ENCODE measurements around the gene PARN.

PARN gene

DNA sequence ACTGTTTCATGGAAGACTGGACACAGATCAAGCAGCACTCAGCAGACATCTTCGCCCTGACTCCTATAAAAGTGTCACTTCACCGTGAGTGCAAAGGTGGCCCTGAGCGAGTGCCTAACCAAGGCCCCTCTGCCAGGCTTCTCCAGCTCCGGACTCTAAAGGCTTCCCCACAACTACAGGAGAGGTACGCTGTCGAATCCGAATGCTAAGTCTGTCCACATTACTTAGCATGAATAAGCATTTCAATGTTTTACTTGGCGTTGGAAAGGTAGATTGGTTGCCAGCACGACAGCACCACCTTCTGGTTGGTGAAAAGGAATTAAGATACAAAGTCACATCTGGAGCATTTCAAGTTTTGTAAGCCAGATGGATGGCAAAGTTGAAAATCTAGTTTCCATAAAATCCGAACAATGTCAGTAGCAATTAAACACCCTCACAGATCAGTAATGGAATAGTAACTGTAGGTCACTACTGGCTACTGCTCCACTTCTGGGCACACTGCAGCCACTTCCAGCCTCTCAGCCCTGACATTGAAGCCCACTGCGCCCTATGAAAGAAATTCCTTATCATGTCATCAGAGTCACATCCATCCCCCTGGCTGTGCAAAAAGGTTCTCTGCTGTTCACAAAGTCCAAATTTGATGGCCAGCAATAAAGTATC, 100.9 kb downstream of the PARN start:
- peak; percentile 20 for DNase-seq (ENCODE audit: low read depth, low spot score)

DNA sequence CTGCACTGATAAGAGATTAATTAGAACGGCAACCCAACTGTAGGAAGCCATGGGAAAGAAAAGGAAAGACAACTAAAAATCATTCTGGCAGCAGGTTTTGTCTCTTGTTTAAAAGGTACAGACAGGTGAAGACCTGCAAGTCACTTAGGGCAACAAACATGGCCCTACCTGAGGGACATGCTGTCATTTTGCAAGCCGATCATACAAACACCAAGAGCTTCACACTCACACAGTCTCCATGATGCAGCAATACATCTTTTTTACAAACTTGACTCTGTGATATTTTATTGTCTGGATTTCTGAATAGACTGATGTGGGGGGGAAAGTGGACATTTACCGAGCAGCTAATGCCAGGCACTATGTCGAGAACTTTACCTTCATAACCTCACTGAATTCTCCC, 101.8 kb downstream of the PARN start:
- no peak for DNase-seq (ENCODE audit: low read depth, low spot score)

DNA sequence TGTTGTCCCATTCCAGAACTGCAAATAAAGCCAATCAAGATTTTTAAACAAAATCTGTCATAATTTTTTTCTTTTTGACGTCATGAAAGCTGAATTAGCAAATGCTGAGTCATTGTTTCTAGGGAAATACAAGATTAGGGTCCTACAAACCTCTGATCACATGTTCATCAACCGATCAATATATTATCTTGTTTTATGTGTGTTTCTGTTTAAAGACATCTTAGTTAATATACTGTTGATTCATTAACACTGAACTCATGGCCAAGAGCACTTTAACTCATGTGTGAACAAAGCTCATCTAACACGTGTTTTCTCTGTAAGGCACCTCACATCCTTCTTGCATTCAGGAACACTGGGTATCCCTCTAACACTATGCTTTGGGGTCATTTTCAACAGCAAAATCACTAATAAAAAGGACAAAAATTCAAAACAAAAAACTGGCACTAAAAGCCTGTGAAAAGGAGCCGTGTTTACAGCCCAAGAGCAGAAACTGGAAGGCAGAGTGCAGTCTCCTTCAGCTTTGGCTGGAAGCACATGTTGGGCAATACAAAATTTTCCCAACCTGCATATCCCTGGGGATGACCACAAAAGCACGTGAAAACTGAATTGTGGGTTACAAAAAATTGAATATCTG, 102.5 kb downstream of the PARN start:
- no peak for DNase-seq (ENCODE audit: low read depth, low spot score)

DNA sequence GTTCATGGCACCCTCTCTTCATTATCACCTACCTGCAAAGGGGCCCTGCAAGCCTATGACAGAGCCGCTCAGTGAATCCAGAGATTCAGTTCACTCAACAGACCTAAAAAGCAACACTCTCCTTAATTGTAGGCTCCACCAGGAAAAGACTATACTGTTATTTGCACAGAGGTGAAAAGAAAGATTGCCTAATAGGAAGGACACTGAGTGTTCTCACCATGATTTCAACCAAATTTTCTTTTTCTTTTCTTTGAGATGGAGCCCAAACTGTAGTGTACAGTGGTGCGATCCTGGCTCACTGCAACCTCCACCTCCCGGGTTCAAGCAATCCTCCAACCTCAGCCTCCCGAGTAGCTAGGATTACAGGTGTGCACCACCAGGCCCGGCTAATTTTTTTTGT, 104.5 kb downstream of the PARN start:
- no peak for DNase-seq (ENCODE audit: low read depth, low spot score)

DNA sequence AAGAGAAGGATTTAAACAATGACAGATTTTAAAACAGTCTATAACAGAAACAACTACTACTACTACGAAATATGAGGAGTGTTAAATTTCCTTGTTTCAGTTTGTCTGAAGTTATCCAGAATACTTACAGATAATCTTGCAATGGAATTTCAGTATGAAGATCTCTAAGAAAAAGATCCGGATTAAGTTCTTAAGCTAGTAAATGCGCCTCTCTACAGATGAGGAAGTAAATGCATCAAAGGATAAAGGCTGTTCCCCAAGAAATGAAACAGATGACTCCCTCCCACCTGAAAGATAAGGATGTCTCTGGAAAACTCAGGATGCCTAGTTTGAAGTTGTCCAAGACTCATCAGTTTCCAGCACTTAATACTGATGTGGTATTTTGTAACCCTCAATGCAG, 105.1 kb downstream of the PARN start:
- no peak for DNase-seq (ENCODE audit: low read depth, low spot score)

DNA sequence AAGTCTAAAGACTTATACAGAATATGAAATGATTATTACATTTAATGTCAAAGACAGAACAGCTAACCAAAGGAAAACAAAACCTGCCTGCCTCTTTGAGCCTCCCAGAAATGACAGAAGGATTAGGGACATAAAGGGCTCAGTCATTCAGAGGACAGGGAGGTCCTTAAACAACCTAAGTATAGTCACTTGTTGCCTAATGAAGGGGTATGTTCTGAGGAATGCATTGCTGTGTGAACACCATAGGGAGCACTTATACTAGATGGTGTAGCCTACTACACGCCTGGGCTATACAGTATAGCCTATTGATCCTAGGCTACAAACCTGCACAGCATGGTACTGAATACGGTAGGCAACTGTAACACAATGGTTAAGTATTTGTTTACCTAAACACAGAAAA, 106.4 kb downstream of the PARN start:
- DNase-seq (ENCODE audit: low read depth, low spot score) = no peak

DNA sequence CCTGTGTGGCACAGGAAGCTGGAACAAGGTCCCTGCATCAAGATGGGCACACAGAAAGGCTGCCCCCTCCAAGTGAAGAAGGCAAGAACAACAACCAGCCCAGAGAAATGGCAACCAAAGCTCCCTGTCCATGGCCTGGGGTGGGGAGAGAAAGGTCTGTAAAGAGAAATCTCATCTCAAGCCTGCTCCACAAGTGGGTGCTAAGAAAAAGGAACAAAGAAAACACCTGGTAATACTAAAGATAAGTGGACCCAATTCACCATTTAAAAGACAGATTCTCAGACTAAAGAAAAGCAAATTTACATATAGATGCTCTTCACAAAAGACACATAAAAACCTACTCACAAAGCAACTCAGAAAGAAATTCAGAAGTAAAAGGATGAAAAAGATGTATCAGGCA, 107.4 kb downstream of the PARN start:
- no peak for DNase-seq (ENCODE audit: low read depth, low spot score)

DNA sequence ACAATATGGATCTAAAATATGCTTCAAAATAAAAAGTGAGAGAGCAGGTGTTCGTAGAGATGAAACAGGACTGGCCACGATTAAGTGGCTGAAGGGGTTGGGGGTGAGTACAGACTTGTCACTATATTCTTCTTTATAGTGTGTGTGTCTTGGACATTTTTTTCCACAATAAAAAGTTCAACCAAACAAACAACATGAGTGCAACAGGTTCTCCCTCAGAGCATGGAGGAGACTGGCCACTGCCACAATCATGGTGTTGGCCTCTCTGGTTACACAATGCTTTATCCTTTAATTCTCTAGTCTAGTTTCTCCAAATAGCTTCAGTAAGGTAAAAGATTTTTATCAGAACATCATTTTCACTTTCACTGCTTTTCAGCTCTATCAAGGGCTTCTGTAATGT, 109.3 kb downstream of the PARN start:
- no peak for DNase-seq (ENCODE audit: low read depth, low spot score)

DNA sequence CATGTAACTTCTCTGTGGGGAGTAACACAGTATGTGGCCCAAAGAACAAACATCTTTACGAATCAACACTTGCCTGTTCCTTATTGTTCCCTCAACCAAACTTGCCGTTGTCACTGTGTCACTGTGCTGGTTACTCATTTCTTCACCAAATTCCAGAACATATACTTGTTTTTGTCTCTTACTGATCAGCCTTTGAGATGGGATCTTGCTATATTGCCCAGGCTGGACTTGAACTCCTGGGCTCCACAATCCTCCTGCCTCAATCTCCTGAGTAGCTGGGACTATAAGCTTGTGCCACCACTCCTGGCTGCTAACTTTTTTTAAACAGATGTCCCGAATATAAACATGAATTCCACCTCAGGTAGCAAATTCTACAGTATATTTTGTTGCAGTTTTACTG, 115.1 kb downstream of the PARN start:
- DNase-seq (ENCODE audit: low read depth, low spot score) = no peak

DNA sequence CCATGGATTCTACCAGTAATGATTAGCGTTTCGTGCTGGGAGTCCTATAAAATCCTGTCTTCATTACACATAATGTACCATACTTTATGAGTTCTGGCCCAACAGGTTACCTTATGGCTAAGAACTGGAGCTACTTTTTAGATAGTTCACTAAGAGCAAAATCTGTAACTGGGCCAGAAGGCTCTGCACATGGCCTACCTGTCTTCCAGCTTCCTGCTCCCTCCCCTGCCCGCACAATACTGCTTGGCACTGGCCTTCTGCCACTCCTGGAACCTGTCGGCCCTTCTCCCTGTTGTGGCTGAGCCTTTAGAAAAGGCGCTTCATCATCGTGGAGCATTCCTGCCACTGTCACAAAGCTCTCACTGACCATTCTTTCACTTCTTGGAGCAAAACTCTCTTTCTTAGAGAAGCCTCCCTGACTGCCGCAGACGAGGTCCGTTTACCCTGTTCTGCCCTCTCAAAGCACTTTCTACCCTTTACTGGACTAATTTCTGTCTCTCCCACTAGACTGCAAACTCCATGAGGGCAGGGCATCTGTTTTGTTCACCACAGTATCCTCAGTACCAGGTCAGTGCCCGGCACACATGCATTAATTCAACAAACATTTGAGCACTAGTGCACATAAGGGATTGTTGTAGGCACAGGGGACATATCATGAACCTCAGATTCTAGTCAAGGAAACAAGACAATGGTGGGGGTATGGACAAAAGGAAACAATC, 116.5 kb downstream of the PARN start:
- no peak for DNase-seq (ENCODE audit: low read depth, low spot score)

DNA sequence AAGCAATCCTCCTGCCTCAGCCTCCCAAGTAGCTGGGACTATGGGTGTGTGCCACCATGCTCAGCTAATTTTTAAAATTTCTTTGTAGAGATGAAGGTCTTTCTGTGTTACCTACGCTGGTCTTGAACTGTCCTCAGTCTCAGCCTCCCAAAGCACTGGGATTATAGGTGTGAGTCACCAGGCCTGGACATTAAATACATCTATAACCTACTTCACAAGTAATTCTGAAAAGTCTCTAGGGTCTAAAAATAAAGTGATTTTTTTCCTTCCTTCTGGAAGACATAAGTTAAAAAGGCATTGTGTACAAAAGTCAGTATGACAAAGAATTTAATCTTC, 118.3 kb downstream of the PARN start:
- no peak for DNase-seq (ENCODE audit: low read depth, low spot score)

DNA sequence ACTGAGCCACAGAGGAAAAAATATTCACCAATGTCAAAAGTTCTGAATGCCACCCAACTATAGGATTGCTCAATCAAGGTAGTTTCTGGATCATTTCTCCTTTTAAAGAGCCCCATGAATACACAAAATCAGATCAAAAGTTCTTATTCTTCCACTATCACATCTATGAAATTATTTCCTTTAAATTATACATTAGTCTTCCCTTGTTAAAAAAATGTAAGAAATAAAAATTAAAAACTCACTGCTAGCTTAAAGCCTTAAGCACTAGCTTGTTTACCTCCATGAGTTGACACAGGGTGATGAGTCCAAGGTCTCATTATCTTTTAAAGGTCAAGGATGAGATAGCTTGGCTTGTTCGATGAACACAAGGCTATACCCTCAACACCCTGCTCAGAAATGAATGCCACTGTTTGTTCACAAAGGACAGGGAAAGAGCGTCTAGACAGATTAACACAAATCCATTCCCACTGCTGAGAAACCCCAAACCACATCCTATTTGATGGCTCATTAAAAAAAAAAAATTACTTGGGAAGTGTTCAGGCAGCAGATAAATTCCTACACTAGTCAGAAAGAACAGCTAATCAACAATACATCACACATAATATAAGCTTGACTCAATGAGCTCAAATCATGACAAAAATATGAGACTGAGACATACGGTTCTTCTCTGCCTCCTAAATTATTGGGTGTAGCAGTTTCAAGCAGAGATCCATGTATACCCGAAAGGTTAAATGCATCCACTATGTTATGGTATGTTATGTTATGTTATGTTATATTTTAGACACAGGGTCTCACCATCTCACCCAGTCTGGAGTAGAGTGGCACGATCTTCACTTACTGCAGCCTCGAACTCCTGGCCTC, 118.9 kb downstream of the PARN start:
- no peak for DNase-seq (ENCODE audit: low read depth, low spot score)

DNA sequence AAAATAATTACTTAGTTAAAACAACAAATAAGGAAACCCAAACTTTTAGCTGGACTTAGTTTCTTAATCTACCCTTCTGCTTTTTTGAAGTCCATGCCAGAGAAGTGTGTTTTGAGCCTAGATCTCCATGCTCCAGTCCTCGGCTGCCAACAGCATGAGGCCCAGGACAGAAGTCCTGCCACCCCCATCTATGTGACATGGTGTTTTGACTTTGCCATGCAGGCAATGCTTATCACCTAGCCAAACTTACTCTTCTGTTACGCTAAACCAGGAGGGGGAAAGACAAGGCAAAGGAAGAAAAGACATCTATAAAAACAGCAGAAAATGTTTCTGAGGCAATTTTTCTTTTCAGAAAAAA, 119.5 kb downstream of the PARN start:
- DNase-seq (ENCODE audit: low read depth, low spot score) = no peak

DNA sequence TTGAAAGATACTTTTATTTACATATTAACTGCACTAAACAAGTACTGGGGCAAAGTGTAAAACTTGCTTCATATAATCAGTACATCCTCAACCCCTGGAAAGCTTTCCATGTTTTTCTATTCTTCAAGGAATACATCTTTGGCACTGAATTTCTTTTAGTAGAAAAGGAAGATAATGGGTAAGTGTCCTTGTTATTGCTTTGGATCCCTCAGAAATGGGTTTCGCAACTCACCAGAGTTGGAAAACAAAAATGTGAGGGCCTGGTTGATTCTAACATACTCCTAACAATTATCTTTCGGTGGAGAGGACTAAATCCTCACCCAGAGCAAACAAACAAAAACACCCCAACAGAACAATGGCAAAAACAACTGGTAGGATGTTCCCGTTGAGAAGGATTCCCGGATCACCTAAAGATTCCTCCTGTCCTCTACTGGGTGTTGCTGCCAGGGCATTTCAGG, 120.4 kb downstream of the PARN start:
- DNase-seq (ENCODE audit: low read depth, low spot score) = no peak

DNA sequence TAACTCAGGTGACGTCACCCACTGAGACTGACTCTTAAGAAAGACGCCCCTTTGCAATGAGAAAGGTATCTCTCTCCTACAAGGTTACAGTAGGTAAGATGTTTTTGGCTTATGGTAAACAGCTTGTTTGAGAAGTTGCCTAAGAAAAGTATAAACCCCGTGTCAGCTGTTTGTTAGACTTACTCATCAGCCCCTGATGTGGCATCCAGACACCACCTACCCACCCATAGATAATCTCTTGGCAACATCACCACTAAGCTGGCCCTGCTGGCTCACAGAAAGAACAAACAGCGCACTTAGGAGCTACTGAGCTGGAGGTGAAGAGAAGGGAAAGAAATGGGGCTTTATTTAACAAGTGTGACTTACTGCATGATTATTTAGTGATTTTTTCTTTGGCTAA, 121.0 kb downstream of the PARN start:
- no peak for DNase-seq (ENCODE audit: low read depth, low spot score)

DNA sequence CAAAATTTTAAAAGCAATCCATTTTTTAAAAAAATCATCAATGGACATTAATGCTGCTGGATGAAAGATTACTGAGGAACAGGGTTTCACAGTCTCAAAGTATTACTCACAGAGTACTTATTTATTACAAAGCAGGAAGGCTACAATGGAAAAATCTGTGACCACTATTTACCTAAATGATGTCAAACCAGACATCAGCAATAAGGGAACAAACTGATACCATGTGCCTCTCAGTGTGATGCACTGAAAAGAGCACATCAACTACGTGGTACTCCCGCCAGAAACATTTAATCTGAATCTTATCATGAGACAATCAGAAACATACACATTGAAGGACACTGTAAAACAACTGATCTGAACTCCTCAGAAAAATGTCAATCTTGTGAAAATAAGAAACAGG, 124.2 kb downstream of the PARN start:
- DNase-seq (ENCODE audit: low read depth, low spot score) = no peak

DNA sequence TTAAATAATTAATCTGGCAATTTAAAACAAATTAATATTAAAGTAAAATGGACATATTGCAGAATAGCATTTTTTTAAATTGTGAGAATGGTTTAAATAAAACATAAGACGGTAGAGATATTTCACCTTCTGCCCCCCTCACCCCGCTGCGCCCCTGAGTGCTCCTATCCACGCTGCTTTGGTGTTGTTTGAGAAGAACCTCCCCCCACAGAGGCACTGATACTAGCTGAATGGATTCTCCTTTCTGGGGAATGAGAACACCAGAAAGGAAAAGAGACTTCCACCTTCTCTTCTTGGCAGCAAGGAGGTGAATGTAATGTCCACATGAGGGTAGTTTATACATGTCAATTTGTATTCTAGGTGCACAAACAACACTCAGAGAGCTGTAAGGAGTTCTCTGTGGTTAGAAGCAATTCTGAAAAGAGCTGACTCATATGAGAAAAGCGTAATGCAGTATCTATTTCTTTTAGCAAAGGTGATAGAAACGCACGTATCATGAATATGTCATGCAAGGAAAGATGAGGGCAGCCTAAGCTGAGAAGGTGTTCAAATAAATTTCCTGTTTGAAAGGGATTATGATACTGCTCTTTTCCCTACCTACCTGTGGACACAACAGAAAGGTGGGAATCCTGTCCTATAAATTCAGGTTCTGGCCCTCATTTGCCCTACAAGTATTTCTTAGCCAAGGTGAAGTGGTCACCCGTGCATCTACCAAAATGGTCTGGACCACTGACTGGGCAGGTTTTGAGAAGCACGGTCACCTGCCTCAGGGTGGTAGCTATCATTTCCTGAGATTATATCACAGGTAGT, 126.9 kb downstream of the PARN start:
- no peak for DNase-seq (ENCODE audit: low read depth, low spot score)

DNA sequence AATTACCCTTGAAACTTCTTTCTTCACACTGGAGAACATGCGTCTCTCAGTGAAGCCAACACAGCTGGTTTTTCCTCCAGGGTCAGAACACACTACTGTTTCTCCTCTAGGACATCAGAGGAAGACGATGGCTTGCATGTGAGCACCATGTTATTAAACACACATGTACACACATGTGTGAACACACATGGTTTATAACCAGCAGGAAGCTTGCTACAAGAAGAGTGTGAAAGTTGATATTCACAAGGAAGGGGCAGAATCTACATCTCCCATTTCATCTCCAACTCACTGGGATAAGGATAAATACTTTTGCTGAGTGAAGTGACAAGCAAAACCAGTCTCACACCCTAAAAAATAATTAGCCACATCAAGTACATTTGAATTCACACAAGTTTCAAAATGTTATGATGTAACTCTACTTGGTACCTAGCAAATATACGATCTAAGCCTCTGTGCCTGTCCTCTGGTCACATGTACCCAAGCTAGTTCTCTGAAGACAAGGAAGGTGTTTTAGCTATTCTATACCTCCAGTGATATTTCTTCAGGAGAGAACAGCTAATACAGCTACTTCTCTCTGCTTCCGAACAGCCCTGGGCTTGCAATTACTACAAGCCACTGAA, 127.7 kb downstream of the PARN start:
- no peak for DNase-seq (ENCODE audit: low read depth, low spot score)

DNA sequence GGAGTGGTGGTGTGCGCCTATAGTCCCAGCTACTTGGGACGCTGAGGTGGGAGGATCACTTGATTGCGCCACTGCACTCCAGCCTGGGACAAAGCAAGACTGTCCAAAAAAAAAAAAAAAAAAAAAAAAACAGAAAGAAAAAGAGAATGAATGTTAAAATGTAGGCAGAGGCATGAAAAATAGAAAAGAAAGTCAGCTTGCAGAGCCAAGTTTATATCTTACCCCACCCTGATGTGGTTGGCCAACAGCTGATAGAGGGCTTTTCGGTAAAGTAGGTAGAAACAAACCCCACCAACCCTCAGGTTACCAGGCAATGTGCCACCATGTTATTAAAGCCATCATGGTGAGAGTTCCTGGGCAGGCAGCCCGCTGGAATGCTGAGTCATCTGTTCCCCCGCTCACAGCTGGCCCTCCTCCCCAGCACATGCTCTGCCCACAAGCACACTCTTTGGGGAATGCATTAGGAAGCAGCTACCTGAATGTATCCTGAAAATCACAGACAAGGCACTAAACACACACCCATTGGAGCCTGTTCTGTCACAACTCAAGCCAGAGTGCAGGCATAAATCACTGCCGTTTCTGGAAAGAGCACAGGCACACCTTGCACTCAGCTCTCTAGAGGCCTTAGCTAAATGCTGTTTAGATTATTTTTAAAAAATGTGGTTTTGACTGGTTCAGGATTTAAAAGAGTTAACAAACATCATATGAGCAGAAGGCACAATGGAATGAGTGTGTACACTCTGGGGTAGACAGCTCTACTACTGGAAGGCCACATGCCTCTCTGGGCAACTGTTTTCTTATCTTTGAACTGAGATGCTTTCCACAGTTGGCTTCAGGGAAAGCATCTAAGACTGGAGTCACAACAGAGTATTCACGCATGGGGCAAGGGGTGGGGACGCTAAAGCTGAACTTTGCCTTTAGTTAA, 128.5 kb downstream of the PARN start:
- DNase-seq (ENCODE audit: low read depth, low spot score) = no peak

DNA sequence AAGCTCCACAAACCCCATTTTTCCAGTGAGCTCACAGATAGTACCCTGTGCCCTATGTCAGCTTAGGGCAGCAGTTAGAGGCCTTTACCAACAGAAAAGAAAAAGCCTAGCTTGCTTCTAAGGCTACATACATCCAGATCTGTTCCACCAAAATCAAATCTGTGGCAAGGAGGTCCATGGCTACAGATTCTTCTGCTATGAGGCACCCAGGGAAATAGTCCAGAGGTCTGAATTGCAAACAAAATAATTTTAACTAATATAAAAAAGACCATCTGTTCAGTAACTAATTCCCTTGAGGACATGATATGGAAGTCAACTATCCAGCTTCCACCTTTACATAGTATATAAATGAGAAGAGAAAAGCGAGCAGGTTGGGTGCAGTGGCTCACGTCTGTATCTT, 129.3 kb downstream of the PARN start:
- DNase-seq (ENCODE audit: low read depth, low spot score) = no peak

All from activated CD4-positive, CD25-positive, alpha-beta regulatory T cell treated with anti-CD3 and anti-CD28 coated beads, Interleukin-2, amount 50 U/mL, for 16 hours (primary cell).